ENCODE results near the gene EHMT1. TPM values are rescaled to one million over a fixed set of nuclear protein-coding genes. Genes with fewer than 3 reads are reported as not detected.
A peak's percentile ranks its signal among the peaks of the same experiment; 100 is the strongest.

Gene EHMT1
- polyA plus RNA-seq, 3 donors from 2014 or later = 14.1 to 62.7 (median 14.8) TPM

DNA sequence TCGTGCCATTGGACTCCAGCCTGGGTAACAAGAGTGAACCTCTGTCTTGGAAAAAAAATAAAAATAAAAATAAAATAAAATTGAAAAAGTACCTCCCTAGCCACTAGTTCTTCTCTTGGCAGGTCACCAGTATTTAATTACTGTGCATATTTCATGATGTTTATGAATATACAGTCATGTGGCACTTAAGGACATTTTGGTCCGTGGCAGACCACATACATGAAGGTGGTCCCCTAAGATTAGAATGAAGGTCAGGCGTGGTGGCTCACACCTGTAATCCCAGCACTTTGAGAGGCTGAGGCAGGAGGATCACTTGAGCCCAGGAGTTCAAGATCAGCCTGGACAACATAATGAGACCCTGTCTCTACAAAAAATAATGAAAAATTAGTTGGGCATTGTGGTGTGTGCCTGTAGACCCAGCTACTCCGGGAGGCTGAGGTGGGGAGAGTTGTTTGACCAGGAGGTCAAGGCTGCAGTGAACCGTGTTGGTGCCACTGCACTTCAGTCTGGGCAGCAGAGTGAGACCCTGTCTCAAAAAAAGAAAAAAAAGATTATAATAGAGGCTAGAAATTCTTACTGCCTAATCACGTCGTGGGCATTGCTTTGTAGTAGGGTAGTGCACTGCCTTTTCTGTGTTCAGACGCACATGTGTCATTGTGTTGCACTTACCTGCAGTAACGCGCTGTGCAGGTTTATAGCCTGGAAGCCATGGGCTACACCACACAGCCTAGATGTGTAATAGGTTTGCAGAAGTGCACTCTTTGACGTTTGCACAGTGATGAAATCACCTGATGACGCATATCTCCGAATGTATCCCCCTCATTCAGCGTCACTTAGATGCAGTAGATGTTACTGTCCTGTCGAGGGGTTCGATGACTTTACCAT, 12.8 kb downstream of the EHMT1 start:
- H3K36me3 Mint-ChIP-seq = peaks cover 0 to 6% (median under 1%) of the 10 kb centered on the region in 3 donors
- peak overlapping the region in 4 of 5 donors; percentile 14 to 46 (median 28) for H3K4me3 Mint-ChIP-seq
- peaks cover 0 to 2% (median 0%) of the 10 kb centered on the region in 3 donors for H3K27me3 Mint-ChIP-seq (ENCODE audit: low read depth in 3 of 3)
- H3K4me1 Mint-ChIP-seq = peaks cover 71 to 79% of the 10 kb centered on the region in 2 donors
- H3K9me3 Mint-ChIP-seq = no peaks in the 10 kb centered on the region
- H3K27ac Mint-ChIP-seq = peak overlapping the region; percentile 78 to 93 (median 84)
- DNase-seq = no peak

DNA sequence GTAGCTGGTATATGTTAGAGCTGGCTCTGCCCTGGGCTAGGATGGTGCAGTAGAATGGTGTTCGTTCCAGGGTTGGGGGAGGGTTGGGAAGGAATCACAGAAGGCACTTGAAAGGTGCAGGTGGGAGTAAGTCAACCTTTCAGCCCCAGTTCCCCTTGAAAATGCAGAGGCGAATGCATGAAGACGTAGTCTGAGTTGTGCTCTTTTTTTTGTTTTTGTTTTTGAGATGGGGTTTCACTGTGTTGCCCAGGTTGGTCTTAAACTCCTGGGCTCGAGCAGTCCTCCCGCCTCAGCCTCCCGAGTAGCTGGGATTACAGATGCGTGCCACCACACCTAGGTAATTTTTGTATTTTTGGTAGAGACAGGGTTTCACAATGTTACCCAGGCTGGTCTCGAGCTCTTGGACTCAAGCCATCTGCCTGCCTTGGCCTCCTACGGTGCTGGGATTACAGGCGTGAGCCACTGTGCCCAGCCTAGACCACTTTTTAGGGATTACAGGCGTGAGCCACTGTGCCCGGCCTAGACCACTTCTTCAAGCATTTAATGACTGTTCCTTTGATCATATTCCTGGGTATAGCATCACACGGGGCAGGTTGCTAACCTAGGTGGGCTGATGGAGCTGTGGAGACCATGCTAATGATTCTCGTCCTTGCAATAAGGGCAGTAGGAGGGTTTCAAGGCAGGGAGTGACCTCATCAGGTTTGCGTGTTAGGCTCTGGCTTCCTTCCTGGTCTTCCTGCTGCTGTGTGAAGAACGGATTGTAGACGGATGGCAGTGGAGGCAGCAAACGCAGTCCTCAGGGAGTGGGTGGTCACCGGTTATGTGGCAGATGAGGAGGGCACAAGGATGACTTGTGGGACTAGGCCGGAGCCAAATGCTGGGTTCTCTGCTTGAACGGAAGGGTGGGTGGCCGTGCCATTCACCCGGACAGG, 13.7 kb downstream of the EHMT1 start:
- no peak for DNase-seq
- Mint-ChIP-seq H3K27me3 (ENCODE audit: low read depth in 3 of 3) (peaks cover 0 to 2% (median 0%) of the 10 kb centered on the region in 3 donors), H3K36me3 (peaks cover 0 to 6% (median 0%) of the 10 kb centered on the region in 3 donors), H3K27ac (peak overlapping the region; percentile 79 to 93 (median 88)), H3K4me1 (peaks cover 68 to 77% of the 10 kb centered on the region in 2 donors), H3K4me3 (peak overlapping the region; percentile 20 to 68 (median 64)), H3K9me3 (no peaks in the 10 kb centered on the region)

DNA sequence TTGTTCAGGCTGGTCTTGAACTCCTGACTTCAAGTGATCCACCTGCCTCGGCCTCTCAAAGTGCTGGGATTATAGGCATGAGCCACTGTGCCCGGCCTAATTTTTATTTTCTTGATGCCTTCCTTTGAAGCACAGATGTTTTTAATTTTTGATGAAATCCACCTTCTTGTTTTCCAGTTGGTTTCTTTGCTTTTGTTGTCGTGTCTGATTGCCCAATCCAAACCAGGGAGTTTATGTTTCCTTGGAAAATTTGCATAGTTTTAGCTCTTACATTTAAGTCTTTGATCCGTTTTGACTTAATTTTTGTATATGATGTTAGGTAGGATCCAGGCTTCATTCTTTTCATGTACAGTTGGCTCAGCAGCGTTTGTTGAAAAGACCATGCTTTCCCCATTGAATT, 15.2 kb downstream of the EHMT1 start:
- peaks cover 66 to 76% of the 10 kb centered on the region in 2 donors for H3K4me1 Mint-ChIP-seq
- H3K27ac Mint-ChIP-seq = peak overlapping the region; percentile 28 to 93 (median 57)
- DNase-seq = no peak
- H3K27me3 Mint-ChIP-seq (ENCODE audit: low read depth in 3 of 3) = no peaks in the 10 kb centered on the region
- H3K36me3 Mint-ChIP-seq = peaks cover 0 to 6% (median 0%) of the 10 kb centered on the region in 3 donors
- H3K4me3 Mint-ChIP-seq = peak overlapping the region in 2 of 5 donors; percentile 6 to 30
- no peaks in the 10 kb centered on the region for H3K9me3 Mint-ChIP-seq

DNA sequence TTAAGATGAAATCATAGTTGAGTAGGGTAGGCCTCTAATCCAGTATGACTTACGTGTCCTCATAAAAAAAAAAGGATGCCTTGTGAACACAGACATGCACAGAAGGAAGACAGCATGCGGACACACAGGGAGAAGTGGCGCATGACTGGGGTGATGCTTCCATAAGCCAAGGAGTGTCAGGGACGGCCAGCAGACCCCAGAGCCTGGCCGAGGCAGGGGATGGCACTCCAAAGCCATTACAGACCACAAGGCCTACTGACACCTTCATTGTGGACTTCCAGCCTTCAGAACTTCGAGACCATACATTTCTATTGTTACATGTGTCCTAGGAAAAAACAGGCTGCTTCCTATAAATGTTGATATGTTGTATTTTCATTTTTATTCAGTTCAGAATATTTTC, 19.9 kb downstream of the EHMT1 start:
- H3K36me3 Mint-ChIP-seq = peaks cover 0 to 11% (median 0%) of the 10 kb centered on the region in 3 donors
- H3K27ac Mint-ChIP-seq = peak overlapping the region; percentile 86 to 96 (median 93)
- peaks cover 55 to 71% of the 10 kb centered on the region in 2 donors for H3K4me1 Mint-ChIP-seq
- H3K27me3 Mint-ChIP-seq (ENCODE audit: low read depth in 3 of 3) = peaks cover 0 to 3% (median 1%) of the 10 kb centered on the region in 3 donors
- no peak for DNase-seq
- H3K9me3 Mint-ChIP-seq = no peaks in the 10 kb centered on the region
- H3K4me3 Mint-ChIP-seq = peak overlapping the region; percentile 80 to 92 (median 83)

DNA sequence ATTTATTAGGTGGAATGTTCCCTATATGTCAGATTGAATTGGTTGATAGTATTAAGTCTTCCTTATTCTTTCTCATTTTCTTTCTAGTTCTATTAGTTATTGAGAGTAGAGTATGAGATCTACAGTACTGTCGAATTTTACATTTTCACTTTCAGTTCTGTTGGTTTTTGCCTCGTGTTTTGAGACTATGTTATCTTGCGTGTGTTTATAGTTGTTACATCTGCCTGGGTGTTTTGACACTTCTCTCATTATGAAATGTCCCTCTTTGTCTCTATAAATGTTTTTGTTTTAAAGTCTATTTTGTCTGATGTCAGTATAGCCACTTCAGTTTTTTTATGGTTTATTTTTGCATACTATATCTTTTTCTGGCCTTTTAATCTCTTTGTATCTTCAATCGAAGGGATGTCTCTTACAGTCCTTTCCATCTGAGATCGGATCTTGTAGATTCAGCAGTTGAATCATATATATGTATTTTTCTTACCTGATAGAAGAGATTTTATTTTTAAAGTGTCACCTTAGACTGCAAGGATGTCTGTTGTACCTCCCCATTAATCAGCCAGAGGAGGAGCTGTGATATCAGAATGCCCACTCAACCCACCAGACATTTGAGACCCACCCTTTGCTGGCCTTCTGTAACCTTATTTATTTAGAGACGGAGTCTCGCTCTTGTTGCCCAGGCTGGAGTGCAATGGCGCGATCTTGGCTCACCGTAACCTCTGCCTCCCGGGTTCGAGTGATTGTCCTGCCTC, 20.7 kb downstream of the EHMT1 start:
- Mint-ChIP-seq H3K4me3 (peak overlapping the region; percentile 80 to 92 (median 83)), H3K9me3 (no peaks in the 10 kb centered on the region), H3K4me1 (peaks cover 54 to 67% of the 10 kb centered on the region in 2 donors), H3K27ac (peak overlapping the region; percentile 86 to 96 (median 93)), H3K36me3 (peaks cover 0 to 11% (median 0%) of the 10 kb centered on the region in 3 donors), H3K27me3 (ENCODE audit: low read depth in 3 of 3) (peaks cover 0 to 3% (median 1%) of the 10 kb centered on the region in 3 donors)
- DNase-seq = peak; percentile 54 to 57 (median 57)

GRCh38 chr9:137640862-137641261, 22.1 kb downstream of the EHMT1 start:
- Mint-ChIP-seq H3K9me3 (no peaks in the 10 kb centered on the region), H3K4me1 (peaks cover 57 to 75% of the 10 kb centered on the region in 2 donors), H3K36me3 (peaks cover 0 to 11% (median 0%) of the 10 kb centered on the region in 3 donors), H3K27ac (peak overlapping the region; percentile 88 to 96 (median 92)), H3K4me3 (peak overlapping the region in 4 of 5 donors; percentile 7 to 63 (median 36)), H3K27me3 (ENCODE audit: low read depth in 3 of 3) (peaks cover 0 to 3% (median 1%) of the 10 kb centered on the region in 3 donors)
- no peak for DNase-seq

DNA sequence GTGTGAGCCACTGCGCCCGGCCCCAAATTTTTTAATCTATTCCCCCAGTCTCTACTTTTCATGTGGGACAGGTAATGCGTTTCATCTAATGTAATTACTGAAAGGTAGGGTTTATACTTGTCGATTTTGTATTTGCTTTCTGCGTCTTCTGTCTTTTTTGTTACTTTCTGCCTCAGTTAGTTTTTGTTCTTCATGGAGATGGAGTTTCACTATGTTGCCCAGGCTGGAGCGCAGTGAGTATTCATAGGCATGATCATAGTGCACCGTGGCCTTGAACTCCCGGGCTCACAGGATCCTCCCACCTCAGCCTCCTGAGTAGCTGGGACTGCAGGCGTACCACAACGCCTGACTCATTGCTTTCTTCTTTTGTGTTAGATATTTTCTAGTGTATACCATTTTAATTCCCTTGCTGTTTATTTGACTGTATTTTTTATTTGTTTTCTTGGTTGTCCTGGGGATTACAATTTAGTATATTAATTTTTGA, 23.4 kb downstream of the EHMT1 start:
- DNase-seq = no peak
- peaks cover 62 to 80% of the 10 kb centered on the region in 2 donors for H3K4me1 Mint-ChIP-seq
- peaks cover 5 to 8% (median 6%) of the 10 kb centered on the region in 3 donors for H3K36me3 Mint-ChIP-seq
- peaks cover 0 to 3% (median 1%) of the 10 kb centered on the region in 3 donors for H3K27me3 Mint-ChIP-seq (ENCODE audit: low read depth in 3 of 3)
- peak overlapping the region; percentile 68 to 96 (median 85) for H3K27ac Mint-ChIP-seq
- peak overlapping the region in 2 of 5 donors; percentile 2 to 61 for H3K4me3 Mint-ChIP-seq
- no peaks in the 10 kb centered on the region for H3K9me3 Mint-ChIP-seq

GRCh38 chr9:137642892-137643291, 24.1 kb downstream of the EHMT1 start:
- no peaks in the 10 kb centered on the region for H3K9me3 Mint-ChIP-seq
- peaks cover 0 to 3% (median 2%) of the 10 kb centered on the region in 3 donors for H3K27me3 Mint-ChIP-seq (ENCODE audit: low read depth in 3 of 3)
- peak overlapping the region in 5 of 6 donors; percentile 4 to 71 (median 34) for H3K27ac Mint-ChIP-seq
- H3K4me1 Mint-ChIP-seq = peaks cover 68 to 83% of the 10 kb centered on the region in 2 donors
- H3K36me3 Mint-ChIP-seq = peaks cover 5 to 10% (median 8%) of the 10 kb centered on the region in 3 donors
- no peak overlapping the region for H3K4me3 Mint-ChIP-seq
- no peak for DNase-seq

GRCh38 chr9:137643921-137644320, 25.1 kb downstream of the EHMT1 start:
- Mint-ChIP-seq H3K27ac (peak overlapping the region in 5 of 6 donors; percentile 52 to 83 (median 68)), H3K4me1 (peaks cover 67 to 85% of the 10 kb centered on the region in 2 donors), H3K9me3 (no peaks in the 10 kb centered on the region), H3K27me3 (ENCODE audit: low read depth in 3 of 3) (peaks cover 0 to 4% (median 3%) of the 10 kb centered on the region in 3 donors), H3K4me3 (no peak overlapping the region), H3K36me3 (peaks cover 5 to 11% (median 8%) of the 10 kb centered on the region in 3 donors)
- DNase-seq = no peak

GRCh38 chr9:137645211-137645610, 26.4 kb downstream of the EHMT1 start:
- peaks cover 5 to 11% (median 11%) of the 10 kb centered on the region in 3 donors for H3K36me3 Mint-ChIP-seq
- peak overlapping the region in 4 of 6 donors; percentile 34 to 57 (median 52) for H3K27ac Mint-ChIP-seq
- H3K4me3 Mint-ChIP-seq = no peak overlapping the region
- no peak for DNase-seq
- peaks cover 67 to 85% of the 10 kb centered on the region in 2 donors for H3K4me1 Mint-ChIP-seq
- H3K9me3 Mint-ChIP-seq = no peaks in the 10 kb centered on the region
- H3K27me3 Mint-ChIP-seq (ENCODE audit: low read depth in 3 of 3) = peaks cover 0 to 4% (median 3%) of the 10 kb centered on the region in 3 donors

DNA sequence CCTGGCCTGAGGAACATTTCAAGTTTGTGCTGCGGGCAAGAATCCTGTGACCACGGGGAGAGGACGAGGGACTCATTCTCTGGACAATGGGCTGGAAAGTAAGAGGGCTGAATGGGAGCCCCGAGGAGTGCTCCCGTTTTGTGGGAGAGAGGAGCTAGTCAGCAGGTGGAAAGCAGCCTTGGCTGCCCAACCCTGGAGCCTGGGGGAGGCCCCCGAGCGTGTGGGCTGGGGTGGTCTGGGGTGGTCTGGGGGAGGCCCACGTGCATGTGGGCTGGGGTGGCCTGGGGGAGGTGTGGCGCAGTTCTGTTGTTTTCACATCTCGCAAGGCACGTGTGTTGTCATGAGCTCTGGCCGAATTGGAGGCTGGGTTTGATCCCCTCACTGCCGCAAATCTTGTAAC, 27.5 kb downstream of the EHMT1 start:
- Mint-ChIP-seq H3K27ac (peak overlapping the region in 4 of 6 donors; percentile 51 to 86 (median 75)), H3K9me3 (no peaks in the 10 kb centered on the region), H3K36me3 (peaks cover 5 to 11% (median 11%) of the 10 kb centered on the region in 3 donors), H3K4me1 (peaks cover 65 to 85% of the 10 kb centered on the region in 2 donors), H3K27me3 (ENCODE audit: low read depth in 3 of 3) (peaks cover 0 to 4% (median 3%) of the 10 kb centered on the region in 3 donors), H3K4me3 (peak overlapping the region in 1 of 5 donors; percentile 59)
- no peak for DNase-seq

DNA sequence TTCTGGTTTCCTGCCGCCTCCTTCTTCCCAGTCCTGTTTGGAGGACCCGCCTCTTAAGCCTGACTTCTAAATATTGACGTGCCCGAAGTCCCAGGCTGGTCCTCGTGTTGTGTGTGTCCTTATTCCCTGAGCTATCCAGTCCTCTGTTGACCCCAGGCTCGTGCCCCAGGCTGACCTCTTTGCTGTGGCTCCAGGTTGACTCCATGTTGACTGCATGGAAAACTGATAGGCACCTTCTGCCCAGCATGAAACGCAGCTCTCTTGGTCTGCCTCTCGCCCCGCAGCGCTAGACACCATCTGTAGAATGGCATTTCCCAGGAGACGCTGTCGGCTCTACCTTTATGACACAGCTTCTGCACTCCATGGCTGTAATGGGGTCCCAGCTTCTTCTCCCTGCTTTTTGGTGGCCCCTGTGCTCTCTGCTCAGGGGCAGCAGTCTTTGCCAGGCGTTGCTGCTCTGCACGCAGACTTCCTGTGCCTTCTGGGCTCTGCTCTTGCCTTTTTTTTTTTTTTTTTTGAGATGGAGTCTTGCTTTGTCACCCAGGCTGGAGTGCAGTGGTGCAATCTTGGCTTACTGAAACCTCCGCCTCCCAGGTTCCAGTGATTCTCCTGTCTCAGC, 28.4 kb downstream of the EHMT1 start:
- Mint-ChIP-seq H3K27ac (peak overlapping the region; percentile 51 to 91 (median 81)), H3K36me3 (peaks cover 8 to 11% (median 11%) of the 10 kb centered on the region in 3 donors), H3K9me3 (no peaks in the 10 kb centered on the region), H3K4me3 (peak overlapping the region; percentile 44 to 78 (median 67)), H3K27me3 (ENCODE audit: low read depth in 3 of 3) (peaks cover 0 to 4% (median 0%) of the 10 kb centered on the region in 3 donors), H3K4me1 (peaks cover 66 to 82% of the 10 kb centered on the region in 2 donors)
- DNase-seq = peak in 2 of 3 donors; percentile 17 to 28
